Measurements from ENCODE around the gene COX6B1.
"Not testable (repeated sequence)": the region's sequence is repeated elsewhere in the genome, so short reads cannot be mapped to it uniquely, and the experiment has no call there.

Gene COX6B1

DNA sequence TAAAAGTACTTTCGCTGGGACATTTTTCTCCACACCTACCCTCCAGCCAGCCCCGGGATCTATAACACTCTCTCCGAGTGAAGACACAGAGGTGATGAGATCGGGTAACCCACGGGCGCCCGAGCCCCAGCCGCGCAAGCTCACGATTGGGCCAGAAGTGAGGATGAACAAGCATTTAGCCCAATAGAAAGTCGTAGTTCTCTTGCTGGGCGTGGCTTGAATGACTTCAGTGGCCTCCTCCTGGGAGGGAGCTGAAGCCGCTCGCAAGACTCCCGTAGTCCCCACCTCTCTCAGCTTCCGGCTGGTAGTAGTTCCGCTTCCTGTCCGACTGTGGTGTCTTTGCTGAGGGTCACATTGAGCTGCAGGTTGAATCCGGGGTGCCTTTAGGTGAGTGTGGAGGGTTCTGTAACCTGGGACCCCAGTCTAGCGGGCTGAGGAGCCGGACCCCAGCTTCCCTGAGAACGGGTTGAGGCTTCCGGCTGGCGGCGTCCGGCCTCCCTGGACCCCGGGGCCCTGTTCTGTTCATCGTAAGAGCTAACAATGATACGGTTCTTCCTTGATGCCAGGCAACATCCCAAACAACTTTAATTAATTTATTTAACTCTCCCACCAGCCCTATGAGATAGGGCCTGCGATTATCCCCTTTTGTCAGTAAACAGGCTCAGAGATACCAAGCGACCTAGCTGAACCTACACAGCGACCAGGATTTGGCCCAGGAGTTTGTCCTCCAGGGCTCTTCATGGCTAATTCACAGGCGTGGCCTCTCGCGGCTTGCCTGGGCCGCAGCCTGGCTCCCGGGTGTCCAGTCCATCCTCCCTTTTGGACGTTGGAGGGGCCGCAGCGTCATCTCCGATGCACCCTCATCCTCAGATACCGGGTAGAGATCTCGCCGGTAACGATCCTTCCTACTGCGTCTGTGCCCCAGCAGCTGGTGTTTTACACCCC, at the start of gene COX6B1:
Gene COX6B1 (plus strand): TSS at position 307 of the 945 bp plus-strand sequence. CDS start 2,921 bp downstream, outside the sequence.
- DNase-seq (ENCODE audit: low read depth) = peak; percentile 97

DNA sequence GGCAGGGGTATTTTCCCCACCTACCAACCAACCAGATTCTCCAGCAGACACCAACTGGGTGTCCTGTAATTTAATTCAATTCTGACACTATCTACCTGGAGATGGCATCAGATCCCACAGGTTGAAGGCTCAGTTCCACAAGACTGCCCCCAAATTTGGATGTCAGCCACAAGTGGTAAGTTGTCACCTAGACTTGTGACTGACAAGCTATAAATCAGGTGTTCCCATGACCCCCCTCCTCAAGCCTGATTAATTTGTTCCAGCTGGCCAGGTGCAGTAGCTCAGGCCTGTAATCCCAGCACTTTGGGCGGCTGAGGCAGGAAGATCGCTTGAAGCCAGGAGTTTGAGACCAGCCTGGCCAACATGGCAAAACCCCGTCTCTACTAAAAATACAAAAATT, 46.2 kb upstream of the COX6B1 start:
- DNase-seq (ENCODE audit: low read depth) = no peak

DNA sequence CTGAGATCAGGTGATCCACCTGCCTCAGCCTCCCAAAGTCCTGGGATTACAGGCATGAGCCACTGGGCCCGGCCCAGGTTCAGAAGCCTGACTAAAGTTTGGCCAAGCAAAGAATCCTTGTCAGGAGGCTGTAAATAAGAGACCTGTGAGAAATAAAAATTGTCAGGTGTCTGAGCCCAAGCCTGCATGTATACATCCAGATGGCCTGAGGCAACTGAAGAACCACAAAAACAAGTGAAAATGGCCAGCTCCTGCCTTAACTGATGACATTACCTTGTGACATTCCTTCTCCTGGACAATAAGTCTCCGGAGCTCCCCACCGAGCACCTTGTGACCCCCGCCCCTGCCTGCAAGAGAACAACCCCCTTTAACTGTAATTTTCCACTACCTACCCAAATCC, 43.7 kb upstream of the COX6B1 start:
- not testable (repeated sequence) for DNase-seq (ENCODE audit: low read depth)

DNA sequence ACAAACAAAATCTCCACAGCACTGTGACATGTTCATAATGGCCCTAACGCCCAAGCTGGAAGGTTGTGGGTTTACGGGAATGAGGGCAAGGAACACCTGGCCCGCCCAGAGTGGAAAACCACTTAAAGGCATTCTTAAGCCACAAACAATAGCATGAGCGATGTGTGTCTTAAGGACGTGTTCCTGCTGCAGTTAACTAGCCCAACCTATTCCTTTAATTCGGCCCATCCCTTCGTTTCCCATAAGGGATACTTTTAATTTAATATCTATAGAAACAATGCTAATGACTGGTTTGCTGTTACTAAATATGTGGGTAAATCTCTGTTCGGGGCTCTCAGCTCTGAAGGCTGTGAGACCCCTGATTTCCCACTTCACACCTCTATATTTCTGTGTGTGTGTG, 41.0 kb upstream of the COX6B1 start:
- not testable (repeated sequence) for DNase-seq (ENCODE audit: low read depth)

DNA sequence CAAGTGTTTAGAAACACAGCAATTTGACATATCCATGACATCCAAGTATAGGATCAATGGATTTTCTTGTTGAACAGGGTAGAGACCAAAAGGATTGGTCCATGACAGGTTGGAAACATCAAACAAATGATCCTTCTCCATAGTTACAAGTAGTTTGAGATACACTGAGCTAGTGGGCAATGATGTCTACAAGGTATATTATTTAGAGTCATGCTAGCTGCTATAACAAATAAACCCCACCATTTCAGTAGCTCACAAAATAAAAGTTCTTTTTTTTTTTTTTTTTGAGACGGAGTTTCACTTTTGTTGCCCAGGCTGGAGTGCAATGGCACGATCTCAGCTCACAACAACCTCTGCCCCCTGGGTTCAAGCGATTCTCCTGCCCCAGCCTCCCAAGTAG, 40.5 kb upstream of the COX6B1 start:
- DNase-seq (ENCODE audit: low read depth) = no peak

DNA sequence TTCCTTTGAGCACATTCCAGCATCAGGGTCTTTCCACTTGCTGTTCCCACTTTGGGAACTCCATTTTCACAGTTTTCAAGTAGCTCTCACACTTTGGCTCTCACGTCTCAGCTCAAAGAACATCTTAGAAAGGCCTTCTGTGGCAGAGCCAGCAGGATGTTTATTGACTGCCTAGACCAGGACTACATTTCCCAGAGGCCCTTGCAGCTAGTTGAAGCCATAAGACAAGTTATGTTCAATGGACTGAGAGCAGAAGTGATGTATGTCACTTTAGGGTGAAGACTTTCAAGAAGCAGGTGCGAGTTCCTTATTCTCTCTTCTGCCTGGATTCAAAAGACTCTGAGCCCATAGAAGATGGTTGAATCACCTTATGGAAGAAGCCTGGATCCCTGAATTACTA, 39.9 kb upstream of the COX6B1 start:
- no peak for DNase-seq (ENCODE audit: low read depth)

- no peak for DNase-seq (ENCODE audit: low read depth)
These were observed 38.2 kb upstream of the COX6B1 start for GRCh38 chr19:35609851-35610353.

DNA sequence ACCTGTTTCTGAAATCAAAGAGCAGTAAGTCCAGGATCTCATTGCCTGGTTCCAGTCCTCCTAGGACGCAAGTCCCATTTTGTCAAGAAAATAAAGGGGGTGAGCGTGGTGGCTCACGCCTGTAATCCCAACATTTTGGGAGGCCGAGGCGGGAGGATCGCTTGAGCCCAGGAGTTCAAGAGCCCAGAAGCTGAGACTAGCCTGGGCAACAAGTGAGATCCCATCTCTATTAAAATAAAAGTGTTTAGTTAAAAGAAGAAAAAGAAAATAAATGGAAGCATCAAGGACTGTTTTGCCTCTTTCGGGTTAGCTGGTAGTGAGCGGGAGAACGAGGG, 35.9 kb upstream of the COX6B1 start:
- no peak for DNase-seq (ENCODE audit: low read depth)

DNA sequence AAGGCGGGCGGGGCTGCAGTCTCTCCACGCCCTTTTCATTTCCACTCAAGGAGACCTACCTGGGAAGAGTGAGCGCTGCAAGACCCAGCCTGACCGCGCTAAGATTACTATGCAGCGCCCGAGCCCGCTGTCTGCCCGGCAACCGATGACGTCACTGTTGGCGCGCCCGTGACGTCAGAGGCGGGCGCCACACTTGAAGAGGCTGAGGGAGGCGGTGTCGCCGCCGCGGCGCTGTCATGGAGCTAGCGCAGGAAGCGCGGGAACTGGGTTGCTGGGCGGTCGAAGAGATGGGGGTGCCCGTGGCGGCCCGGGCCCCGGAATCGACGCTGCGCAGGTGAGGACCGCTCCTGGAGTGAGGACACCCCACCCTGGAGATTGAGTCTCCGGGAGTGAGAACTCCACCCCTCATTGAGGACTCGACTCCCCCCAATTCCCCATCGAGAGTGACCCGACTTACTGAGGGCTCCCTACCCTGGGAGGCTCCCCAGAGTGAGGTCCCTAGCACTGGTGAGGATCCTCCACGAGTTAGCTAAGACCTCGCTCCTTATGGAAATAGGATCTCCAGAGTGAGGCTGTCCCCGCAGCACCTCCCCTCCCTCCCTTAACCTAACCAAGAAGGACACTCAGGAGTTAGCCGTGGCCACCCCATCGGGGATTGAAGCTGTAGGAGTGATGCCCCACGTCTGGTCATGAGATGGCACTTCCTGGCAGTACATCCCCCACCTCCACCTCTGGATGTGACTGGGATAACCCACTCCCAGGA, 35.4 kb upstream of the COX6B1 start, which contains the start of gene HAUS5:
Gene HAUS5 (plus strand): TSS at position 177 of the 763 bp plus-strand sequence. CDS start 60 bp downstream, at position 237.
- peak; percentile 79 for DNase-seq (ENCODE audit: low read depth)

- DNase-seq (ENCODE audit: low read depth) = no peak
These were observed 34.5 kb upstream of the COX6B1 start for GRCh38 chr19:35613574-35613973.

DNA sequence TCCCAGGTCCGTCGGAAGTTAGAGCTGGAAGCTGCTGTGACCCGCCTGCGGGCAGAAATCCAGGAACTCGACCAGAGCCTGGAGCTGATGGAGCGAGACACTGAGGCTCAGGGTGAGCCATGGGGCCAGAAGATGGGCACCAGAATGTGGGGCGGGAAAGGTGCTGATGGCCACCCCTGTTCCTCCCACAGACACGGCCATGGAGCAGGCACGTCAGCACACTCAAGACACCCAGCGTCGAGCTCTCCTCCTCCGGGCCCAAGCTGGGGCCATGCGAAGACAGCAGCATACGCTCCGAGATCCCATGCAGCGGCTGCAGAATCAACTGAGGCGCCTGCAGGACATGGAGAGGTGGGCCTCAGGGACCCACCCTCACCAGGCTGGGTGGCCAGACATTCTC, 33.1 kb upstream of the COX6B1 start:
- DNase-seq (ENCODE audit: low read depth) = no peak

DNA sequence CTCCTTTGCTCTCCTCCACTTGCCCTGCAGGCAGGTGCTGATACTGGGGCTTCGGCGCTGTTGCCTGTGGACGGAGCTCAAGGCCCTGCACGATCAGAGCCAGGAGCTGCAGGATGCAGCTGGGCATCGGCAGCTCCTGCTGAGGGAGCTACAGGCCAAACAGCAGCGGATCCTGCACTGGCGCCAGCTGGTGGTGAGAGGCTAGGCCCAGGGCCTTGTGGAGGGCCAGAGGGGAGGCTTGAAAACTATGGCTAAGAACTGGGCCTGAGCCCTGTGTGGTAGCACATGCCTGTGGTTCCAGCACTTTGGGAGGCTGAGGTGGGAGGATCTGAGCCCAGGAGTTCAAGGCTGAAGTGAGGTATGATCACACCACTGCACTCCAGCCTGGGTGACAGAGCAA, 29.3 kb upstream of the COX6B1 start:
- DNase-seq (ENCODE audit: low read depth) = no peak

DNA sequence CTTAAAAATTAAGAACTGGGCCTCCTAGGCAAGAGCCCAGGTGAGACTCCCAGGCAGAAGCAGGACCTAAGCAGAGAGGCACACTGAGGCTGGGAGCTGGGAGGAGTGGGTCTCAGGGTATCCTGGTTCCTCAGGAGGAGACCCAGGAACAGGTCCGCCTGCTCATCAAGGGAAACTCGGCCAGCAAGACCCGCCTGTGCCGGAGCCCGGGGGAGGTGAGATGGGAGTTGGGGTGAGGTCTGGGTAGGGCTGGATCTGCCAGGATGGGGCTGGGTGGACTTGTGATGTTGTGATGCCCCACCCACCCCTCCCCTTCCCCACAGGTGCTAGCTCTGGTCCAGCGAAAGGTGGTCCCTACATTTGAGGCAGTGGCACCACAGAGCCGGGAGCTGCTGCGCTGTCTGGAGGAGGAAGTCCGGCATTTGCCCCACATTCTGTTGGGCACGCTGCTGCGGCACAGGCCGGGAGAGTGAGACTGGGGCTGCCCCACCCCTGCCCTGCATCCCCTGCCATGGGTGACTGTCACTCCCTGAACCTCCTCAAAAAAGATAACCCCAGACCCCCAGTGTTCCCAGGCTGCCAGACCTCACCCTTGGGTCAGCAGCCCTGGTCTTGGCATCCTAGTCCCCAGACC, 28.7 kb upstream of the COX6B1 start:
- DNase-seq (ENCODE audit: low read depth) = no peak

DNA sequence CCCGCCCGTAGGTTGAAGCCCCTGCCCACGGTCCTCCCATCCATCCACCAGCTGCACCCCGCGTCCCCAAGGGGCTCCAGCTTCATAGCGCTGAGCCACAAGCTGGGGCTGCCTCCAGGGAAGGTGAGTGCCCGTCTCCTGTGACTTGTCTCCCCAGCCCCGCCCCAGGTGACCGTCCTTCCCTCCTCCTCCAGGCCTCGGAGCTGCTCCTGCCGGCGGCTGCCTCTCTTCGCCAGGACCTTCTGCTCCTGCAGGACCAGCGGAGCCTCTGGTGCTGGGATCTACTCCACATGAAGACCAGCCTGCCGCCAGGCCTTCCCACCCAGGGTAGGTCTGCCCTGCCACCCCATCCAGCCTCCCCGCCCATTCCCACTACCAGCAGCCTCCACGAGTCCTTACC, 28.1 kb upstream of the COX6B1 start:
- no peak for DNase-seq (ENCODE audit: low read depth)

- no peak for DNase-seq (ENCODE audit: low read depth)
These were observed 26.4 kb upstream of the COX6B1 start for GRCh38 chr19:35621708-35622107.

- no peak for DNase-seq (ENCODE audit: low read depth)
These were observed 25.4 kb upstream of the COX6B1 start for GRCh38 chr19:35622750-35623149.

- no peak for DNase-seq (ENCODE audit: low read depth)
These were observed 24.7 kb upstream of the COX6B1 start for GRCh38 chr19:35623327-35624010.

DNA sequence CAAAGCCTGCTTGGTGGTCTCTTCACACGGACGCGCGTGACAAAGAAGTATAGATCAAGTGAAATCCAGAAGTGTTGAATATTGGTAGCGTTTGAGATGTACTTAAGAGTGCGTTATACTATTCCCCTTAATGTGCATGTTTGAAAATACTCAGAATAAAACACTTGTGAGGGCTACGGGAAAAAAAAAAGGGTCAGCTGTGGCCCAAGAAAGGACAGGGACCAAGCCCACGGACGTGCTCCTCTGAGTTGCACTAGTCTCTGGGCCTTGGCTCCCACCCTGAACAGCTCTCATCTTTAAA, 19.9 kb upstream of the COX6B1 start:
- no peak for DNase-seq (ENCODE audit: low read depth)

DNA sequence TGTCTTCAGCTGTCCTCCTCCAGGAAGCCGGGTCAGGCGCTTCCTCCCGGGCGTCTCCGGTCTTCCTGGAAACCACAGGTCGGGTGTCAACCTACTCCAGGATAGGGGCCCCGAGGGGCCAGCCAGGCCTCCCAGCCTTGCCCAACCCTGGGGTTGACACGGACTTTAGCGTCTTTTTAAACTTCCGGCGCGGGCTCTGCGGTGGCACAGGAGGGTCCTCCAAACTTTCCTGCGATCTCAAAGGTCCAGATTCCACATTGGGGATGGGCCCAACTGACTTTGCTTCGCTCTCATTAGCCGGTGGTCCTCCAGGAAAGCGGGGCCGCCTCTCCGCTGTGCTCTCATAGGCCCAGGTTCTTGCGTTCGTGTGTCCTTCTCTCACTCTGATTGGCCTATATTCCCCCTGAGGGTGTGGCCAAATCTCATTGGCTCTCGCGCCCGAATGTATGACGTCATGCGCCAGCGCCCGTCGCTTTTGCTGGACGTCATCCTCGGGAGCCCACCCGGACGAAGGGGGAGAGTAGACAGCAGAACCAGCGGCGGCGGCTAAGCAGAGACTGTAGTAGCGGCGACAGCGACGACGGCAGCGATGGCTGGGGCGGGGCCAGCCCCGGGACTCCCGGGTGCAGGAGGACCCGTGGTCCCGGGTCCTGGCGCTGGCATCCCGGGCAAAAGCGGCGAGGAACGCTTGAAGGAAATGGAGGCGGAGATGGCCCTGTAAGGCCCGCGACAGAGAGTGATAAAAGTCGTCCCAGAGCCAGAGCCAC, 19.4 kb upstream of the COX6B1 start, which contains the start of gene RBM42:
Gene RBM42 (plus strand): TSS at position 472 of the 767 bp plus-strand sequence. CDS start 118 bp downstream, at position 590.
- DNase-seq (ENCODE audit: low read depth) = peak; percentile 99

DNA sequence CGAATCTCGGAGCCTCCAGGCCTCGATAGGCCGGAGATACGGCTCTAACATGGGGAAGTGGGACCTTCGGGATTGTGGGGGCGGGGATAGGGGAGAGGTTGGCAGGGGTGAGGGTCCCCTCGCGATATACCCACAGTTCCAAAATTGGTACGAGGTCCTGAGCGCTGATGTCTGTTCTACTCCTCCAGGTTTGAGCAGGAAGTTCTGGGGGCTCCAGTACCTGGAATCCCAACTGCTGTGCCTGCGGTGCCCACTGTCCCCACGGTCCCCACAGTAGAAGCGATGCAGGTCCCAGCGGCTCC, 18.8 kb upstream of the COX6B1 start:
- no peak for DNase-seq (ENCODE audit: low read depth)

- DNase-seq (ENCODE audit: low read depth) = no peak
These were observed 14.2 kb upstream of the COX6B1 start for GRCh38 chr19:35633727-35634440.
